HepG2 (cell line): Measurements from ENCODE around the gene SNHG17. TPM values are rescaled to one million over a fixed set of nuclear protein-coding genes. Genes with fewer than 3 reads are reported as not detected.

ENCODE experiments used
- AGO1 ChIP-seq: fragments of 200-400 bp; formaldehyde crosslinking; IDR thresholded peaks from 2 replicates; pipeline ENCODE4 v1.6.1; 2017; ENCODE audit warnings: mild to moderate bottlenecking, low read depth, low read length, moderate library complexity; ENCODE audit not compliant: poor library complexity, severe bottlenecking
- CENPBD1 ChIP-seq: sonication (generic); formaldehyde crosslinking; IDR thresholded peaks from 2 replicates; pipeline ENCODE4 v1.8.0; 2022; ENCODE audit warnings: missing genetic modification reagents, low read depth, mild to moderate bottlenecking, borderline replicate concordance
- HDAC2 ChIP-seq: sonication (generic); formaldehyde crosslinking; IDR thresholded peaks from 2 replicates; pipeline ENCODE4 v1.4.0; 2020; ENCODE audit warnings: missing genetic modification reagents
- KDM4B ChIP-seq: sonication (generic); formaldehyde crosslinking; IDR thresholded peaks from 2 replicates; pipeline ENCODE4 v1.4.0; 2020; ENCODE audit warnings: missing genetic modification reagents
- MLXIP ChIP-seq: sonication (generic); formaldehyde crosslinking; IDR thresholded peaks from 2 replicates; pipeline ENCODE4 v1.9.0; 2021; ENCODE audit warnings: missing genetic modification reagents, borderline replicate concordance
- MXI1 ChIP-seq: IDR thresholded peaks from 3 replicates; pipeline ENCODE4 v1.6.1; 2012; ENCODE audit warnings: low read depth, low read length, inconsistent platforms, borderline replicate concordance
- RARG ChIP-seq: sonication (generic); formaldehyde crosslinking; IDR thresholded peaks from 2 replicates; pipeline ENCODE4 v1.4.0; 2020; ENCODE audit warnings: low read depth, mild to moderate bottlenecking, missing genetic modification reagents
- STAT6 ChIP-seq: sonication (generic); formaldehyde crosslinking; IDR thresholded peaks from 2 replicates; pipeline ENCODE4 v1.4.0; 2020; ENCODE audit warnings: missing genetic modification reagents, mild to moderate bottlenecking, borderline replicate concordance
- ZBTB25 ChIP-seq: IDR thresholded peaks from 2 replicates; pipeline ENCODE4 v1.6.1; 2018; ENCODE audit warnings: missing genetic modification reagents
- ZFP82 ChIP-seq: sonication (generic); formaldehyde crosslinking; IDR thresholded peaks from 2 replicates; pipeline ENCODE4 v1.5.1; 2020; ENCODE audit warnings: mild to moderate bottlenecking, missing genetic modification reagents, borderline replicate concordance
- ZNF121 ChIP-seq: sonication (generic); formaldehyde crosslinking; IDR thresholded peaks from 2 replicates; pipeline ENCODE4 v1.5.0; 2020; ENCODE audit warnings: mild to moderate bottlenecking, missing genetic modification reagents
- ZNF143 ChIP-seq: sonication (generic); formaldehyde crosslinking; IDR thresholded peaks from 2 replicates; pipeline ENCODE4 v1.4.0; 2020; ENCODE audit warnings: missing genetic modification reagents
- ZNF224 ChIP-seq: sonication (generic); formaldehyde crosslinking; IDR thresholded peaks from 2 replicates; pipeline ENCODE4 v1.5.0; 2020; ENCODE audit warnings: mild to moderate bottlenecking, missing genetic modification reagents
- ZNF496 ChIP-seq: sonication (generic); formaldehyde crosslinking; IDR thresholded peaks from 2 replicates; pipeline ENCODE4 v1.8.1; 2023; ENCODE audit warnings: mild to moderate bottlenecking, moderate library complexity, missing genetic modification reagents; ENCODE audit not compliant: insufficient replicate concordance
- ZNF503 ChIP-seq: sonication (generic); formaldehyde crosslinking; IDR thresholded peaks from 2 replicates; pipeline ENCODE4 v1.4.0; 2020; ENCODE audit warnings: missing genetic modification reagents
- ZNF644 ChIP-seq: IDR thresholded peaks from 2 replicates; pipeline ENCODE4 v1.6.1; 2016; ENCODE audit warnings: low read depth
- polyA plus RNA-seq, 8 experiments: library from polyadenylated mRNA; depleted of rRNA in 3 of 8; stranded (reverse) in 7 of 8; unstranded in 1 of 8; fragments of >200 nt; fragmentation: Illumina TruSeq in 4 of 8; extraction: Trizol in 4 of 8; gene quantifications; 2 replicates each; pipeline versions ENCODE4 v1.2.1 to v1.2.3, GENCODE V29; 2011 to 2016; ENCODE audit warnings: low read depth in 4 of 8, missing spikeins in 1 of 8, mixed read lengths in 1 of 8; ENCODE audit not compliant: insufficient read depth in 1 of 8
- total RNA-seq, 5 experiments: library from RNA; depleted of rRNA; stranded (reverse); fragments of >200 nt; fragmentation: Illumina TruSeq; extraction: Trizol; gene quantifications; 2 replicates each; pipeline ENCODE4 v1.2.3, GENCODE V29; 2016; ENCODE audit warnings: low read depth in 1 of 5

Gene SNHG17
- total and polyA plus RNA-seq, 2 of the 13 experiments (the other 11 are each of a cell fraction or from before 2014, with no cell fraction given): 26.2 to 41.2 TPM

GRCh38 chr20:38446441-38447209 lies 11.5 kb upstream of the SNHG17 start (continued):
- TF ChIP-seq CENPBD1 (peak; percentile 89; the same call in 1 of the 2 replicates), ZNF224 (CRISPR knock-in tag) (peak; percentile 91; the same call in 1 of the 2 replicates), ZNF503 (peak; percentile 91), MLXIP (CRISPR knock-in tag) (peak; percentile 48; the same call in 1 of the 2 replicates), HDAC2 (peak; percentile 95), STAT6 (CRISPR knock-in tag) (peak; percentile 89; the same call in 1 of the 2 replicates), ZFP82 (CRISPR knock-in tag) (no peak; the same call in none of the 2 replicates), ZNF143 (CRISPR knock-in tag) (peak; percentile 77), ZNF496 (no peak), RARG (CRISPR knock-in tag) (0 out of 2 replicates have a peak, but pooled peaks have one; percentile 85), MXI1 (peak; percentile 99), ZNF121 (CRISPR knock-in tag) (peak; percentile 72), ZBTB25 (CRISPR knock-in tag) (peak; percentile 99), AGO1 (peak; percentile 86), KDM4B (CRISPR knock-in tag) (peak; percentile 97), ZNF644 (CRISPR knock-in tag) (peak; percentile 84; the same call in 1 of the 2 replicates)
